DOHH2 (cell line): ENCODE results near the gene PDK1.
"Not testable (repeated sequence)": the region's sequence is repeated elsewhere in the genome, so short reads cannot be mapped to it uniquely, and the experiment has no call there.

Source experiments
- CTCF ChIP-seq: fragments of 200-600 bp; sonication (generic); IDR thresholded peaks from one replicate; pipeline ENCODE4 v1.5.1; 2014; ENCODE audit warnings: antibody characterized with exemption, mild to moderate bottlenecking, low read depth, low read length; ENCODE audit not compliant: poor library complexity, severe bottlenecking
- EZH2phosphoT487 ChIP-seq: fragments of 200-600 bp; sonication (generic); IDR thresholded peaks from 2 replicates; pipeline ENCODE4 v1.6.1; 2017; ENCODE audit warnings: borderline replicate concordance, mild to moderate bottlenecking, antibody characterized with exemption, low read length, moderate library complexity, mixed read lengths

GRCh38 chr2:172549802-172550201 is 6.1 kb upstream of the PDK1 start:
- TF ChIP-seq CTCF, EZH2phosphoT487: not testable (repeated sequence)
